ENCODE results near the gene NUCKS1.

The NUCKS1 gene

DNA sequence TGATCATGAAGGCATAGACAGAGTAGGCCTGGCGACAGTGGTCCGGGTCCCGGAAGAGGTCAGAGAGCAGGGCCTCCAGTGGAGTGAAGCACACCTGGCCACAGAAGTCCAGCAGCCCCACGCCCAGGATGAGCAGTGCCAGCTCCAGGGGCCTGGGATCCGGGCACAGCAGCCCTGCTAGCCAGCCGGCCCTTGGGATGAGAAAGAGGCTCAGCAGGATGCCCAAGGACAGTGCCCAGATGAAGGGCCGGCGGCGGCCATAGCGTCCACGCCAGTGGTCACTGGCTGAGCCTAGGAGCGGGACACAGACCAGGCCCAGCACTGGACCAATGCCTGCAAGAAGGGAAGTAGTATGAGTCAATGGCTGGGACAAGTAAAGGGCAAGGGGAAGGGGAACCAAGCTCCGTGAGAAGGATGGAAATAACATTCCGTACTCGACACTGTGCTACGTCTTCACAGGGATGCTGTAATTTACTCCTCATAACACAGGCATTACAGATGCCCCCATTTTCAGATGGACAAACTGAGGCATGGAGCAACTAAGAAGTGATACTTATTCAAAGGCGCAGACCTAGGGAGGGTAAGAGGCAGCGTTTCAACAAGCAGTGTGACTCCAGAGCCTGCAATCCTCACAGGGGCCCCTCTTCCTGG, 86.6 kb downstream of the NUCKS1 start:
- no peak overlapping the region for H3K4me3 ChIP-seq (ENCODE audit: control insufficient read depth, low read depth, low read length)
- DNase-seq (ENCODE audit: low read depth), result no peak
- TF ChIP-seq, protein P1, sequence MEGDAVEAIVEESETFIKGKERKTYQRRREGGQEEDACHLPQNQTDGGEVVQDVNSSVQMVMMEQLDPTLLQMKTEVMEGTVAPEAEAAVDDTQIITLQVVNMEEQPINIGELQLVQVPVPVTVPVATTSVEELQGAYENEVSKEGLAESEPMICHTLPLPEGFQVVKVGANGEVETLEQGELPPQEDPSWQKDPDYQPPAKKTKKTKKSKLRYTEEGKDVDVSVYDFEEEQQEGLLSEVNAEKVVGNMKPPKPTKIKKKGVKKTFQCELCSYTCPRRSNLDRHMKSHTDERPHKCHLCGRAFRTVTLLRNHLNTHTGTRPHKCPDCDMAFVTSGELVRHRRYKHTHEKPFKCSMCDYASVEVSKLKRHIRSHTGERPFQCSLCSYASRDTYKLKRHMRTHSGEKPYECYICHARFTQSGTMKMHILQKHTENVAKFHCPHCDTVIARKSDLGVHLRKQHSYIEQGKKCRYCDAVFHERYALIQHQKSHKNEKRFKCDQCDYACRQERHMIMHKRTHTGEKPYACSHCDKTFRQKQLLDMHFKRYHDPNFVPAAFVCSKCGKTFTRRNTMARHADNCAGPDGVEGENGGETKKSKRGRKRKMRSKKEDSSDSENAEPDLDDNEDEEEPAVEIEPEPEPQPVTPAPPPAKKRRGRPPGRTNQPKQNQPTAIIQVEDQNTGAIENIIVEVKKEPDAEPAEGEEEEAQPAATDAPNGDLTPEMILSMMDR (IDR thresholded peaks at IDR 0.05; ENCODE audit: control insufficient read depth, insufficient read depth, low read depth, low read length, missing control alignments), result no peak
